Activated CD4-positive, alpha-beta T cell treated with anti-CD3 and anti-CD28 coated beads for 1 hour (primary cell): ENCODE measurements around the gene WNT5A.

Experiments used
- DNase-seq: peaks from one replicate; pipeline ENCODE4 v3.0.0-alpha.2; 2020

WNT5A gene

DNA sequence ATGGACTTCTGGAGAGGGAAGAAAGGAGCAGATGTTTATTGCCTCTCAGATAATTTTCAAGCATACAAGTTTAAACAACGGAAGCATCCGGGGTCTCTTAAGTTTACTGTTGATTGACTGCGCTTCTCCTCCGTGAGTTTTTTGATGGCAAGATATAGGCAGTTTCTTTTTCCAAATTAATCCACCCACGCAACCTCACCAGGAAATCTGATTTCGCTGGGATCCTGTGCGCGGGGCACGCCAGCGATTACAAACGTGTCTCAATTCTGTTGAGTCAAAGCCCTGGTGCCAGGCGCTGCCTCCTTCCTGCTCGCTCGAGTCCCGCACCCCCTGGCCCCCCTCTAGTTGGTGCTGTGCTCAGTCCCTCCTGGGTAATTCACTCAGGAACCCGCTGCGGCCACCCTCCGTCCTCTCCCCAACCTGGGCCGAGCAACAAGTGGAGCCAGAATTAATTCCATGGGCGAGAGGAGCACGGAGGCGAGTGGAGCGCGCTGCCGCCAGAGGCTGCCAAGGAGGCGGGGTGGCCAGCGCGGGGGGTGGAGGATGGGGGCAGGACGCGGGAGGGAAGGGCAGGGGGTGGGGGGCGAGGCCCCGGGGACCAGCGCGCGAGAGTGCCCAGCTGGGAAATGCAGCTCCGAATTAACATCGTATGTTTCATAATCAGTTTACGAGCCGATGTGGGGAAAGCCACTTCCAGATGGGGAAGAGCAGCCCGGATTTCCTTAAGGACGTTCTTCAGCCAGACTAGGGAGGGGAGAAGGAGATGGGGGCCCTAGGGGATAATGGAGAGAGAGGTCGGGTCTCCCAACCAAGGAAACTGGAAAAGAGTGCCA lies 6.0 kb downstream of the WNT5A start:
- DNase-seq = no peak

DNA sequence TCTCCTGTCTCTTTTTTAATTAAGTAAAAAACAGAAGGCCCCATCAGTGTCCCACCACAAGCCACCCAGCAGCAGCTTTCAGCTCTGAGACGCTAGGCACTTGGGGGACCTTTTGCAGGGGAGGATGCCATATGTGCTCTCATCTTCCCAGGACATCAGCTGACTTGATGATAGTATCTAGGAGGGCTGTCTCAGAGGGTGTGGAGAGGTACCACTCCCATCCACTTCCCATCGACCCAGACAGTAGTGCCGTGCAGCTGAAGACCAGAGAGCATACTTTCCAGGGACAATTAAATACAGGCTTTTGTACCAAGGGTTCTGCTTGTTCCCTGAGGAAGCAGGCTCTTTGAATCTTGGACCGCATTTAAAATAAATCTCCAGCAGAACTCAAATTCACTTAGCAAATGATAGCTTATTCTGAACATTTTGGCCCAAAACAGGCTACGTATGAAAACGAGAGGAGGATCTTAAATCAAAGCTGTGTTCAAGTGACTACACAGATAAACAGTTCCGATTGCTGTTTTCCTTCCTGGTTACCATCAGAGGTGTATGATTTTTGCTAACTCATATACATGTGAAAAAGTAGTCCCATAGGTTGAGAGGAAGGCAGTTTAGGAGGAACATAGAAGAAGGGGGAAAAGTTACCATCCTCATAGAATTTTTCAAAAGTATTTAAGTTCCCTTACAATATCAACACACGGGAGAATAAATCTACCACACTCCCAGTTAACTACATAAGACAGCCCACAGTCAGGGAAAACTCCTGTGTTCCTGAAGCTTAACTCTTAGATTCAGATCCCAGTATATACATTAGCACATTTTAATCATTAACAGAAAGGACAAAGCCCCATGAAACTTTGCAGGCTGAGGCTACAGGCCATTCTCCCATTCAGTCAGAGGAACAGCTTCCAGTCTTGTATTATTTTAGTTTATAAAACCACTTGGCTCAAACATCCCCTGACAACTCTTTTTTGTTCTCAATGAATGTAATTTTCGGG lies 9.5 kb downstream of the WNT5A start:
- DNase-seq = no peak

DNA sequence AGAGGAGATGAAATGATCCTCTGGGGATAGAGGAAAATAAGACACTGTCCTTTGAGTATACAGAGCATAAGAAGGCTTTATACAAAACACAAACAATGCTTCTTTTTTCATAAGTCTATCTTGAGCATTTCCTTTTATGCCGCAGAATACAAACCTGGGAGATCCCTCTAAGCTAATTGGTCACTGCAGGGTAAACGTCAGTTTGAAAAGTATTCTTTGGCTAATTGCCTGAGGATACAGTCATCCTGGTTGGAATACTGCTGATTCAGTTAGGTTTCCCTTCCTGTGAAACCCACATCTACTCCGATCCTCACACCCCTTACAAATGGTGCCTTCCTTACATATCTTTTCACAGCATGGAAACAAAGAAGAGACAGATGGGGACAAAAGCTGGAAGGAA lies 10.6 kb downstream of the WNT5A start:
- no peak for DNase-seq

DNA sequence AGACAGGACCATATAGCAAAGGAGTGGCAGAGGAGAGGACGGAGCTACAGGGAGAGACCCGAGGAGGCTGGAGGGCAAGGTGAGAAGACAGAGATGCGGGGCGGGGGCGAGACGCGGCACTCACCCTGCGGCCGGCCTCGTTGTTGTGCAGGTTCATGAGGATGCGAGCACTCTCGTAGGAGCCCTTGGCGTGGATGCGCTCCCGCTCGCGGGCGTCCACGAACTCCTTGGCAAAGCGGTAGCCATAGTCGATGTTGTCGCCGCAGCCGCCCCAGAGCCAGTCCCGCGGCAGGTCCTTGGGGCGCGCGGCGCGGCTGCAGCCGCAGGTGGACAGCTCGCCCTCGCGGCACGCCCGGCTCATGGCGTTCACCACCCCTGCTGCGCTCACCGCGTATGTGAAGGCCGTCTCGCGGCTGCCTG lies 12.9 kb downstream of the WNT5A start:
- no peak for DNase-seq

DNA sequence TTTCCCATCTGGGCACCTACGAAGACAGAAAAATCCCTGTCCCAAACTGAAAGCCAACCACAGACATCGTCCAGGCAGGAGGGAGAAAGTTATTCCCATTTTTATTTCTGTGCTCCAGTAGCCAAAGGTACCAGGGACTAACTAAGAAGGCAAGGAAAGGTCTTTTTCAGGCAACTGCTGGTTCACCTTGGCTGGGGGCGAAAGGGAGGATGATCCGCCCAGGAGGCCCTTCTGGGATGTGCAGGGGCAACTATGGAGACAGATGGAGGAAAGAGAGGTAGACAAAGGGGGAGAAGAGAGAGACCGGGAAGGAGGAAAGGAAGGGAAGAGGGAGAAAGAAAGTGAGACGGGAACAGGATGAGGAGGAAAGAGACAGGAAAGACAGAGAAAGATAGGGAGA lies 13.3 kb downstream of the WNT5A start:
- DNase-seq = no peak

DNA sequence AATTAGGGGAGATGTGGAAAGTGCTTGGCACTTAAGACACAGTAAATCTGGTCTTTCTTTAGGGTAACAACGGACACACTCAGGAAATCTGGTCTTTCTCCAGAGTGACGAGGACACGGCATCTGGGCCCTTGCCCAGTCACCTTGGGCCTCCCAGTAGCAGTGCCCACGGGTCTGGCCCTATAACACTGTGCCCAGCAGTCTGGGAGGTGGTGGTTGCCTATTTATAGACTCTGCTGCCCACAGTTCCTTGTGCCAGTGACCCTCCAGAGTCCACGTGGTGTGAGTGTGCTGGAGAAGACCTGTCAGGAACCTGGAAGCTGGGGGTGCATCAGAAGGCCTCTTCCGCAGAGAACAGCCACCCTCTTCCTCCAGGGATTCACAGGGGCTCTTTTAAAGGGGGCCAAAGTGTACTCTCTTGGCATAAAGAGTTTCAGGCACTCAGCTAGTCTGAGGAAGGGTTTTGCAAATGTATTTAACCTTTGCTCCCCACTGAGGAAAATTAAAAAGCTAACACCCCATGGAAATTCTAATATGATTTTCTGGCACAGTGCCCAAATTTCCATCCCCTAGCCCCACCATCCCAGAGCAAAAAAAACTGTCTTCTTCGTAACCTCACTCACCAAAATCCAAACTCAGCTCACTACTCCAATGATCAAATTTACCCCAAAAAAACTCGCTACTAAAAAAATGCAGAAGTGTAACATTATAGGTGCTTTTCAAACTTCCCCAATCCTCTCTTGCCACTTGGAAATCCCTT lies 15.4 kb downstream of the WNT5A start:
- DNase-seq = no peak

DNA sequence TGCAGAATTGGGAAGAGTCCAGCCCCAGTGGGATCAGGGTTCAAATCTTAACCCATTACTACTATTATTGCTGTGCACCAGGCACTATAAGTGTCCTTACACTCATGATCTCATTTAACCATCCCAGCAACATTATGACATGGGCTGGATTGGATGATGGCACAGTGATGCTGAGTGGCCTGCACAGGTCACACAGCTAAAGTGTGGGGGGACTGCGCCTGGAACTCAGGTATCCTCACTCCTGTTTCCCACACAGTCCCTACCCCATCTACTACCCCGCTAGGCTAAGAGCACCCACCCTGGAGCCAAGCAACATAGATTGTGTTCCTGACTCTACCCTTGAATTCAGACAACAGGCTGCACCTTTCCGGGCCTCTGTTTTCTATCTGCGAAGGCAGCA lies 16.0 kb downstream of the WNT5A start:
- DNase-seq = no peak

DNA sequence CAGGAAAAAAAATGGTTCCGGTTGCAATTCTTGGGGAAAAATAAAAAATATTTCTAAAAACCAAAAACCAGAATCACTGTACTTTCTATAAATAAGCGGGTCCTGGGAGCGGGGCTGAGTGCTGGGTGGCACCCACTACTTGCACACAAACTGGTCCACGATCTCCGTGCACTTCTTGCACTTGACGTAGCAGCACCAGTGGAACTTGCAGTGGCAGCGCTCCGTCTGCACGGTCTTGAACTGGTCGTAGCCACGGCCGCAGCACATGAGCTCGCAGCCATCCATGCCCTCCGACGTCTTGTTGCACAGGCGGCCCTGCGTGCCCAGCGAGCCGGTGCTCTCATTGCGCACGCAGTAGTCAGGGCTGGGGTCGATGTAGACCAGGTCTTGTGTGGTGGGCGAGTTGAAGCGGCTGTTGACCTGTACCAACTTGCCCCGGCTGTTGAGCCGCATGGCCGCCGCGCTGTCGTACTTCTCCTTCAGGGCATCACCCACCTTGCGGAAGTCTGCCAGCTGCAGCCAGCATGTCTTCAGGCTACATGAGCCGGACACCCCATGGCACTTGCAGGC lies 17.1 kb downstream of the WNT5A start:
- DNase-seq = no peak

GRCh38 chr3:55468251-55468650 lies 18.9 kb downstream of the WNT5A start:
- no peak for DNase-seq

- DNase-seq = no peak
Observed at GRCh38 chr3:55467099-55467498, 20.0 kb downstream of the WNT5A start.

DNA sequence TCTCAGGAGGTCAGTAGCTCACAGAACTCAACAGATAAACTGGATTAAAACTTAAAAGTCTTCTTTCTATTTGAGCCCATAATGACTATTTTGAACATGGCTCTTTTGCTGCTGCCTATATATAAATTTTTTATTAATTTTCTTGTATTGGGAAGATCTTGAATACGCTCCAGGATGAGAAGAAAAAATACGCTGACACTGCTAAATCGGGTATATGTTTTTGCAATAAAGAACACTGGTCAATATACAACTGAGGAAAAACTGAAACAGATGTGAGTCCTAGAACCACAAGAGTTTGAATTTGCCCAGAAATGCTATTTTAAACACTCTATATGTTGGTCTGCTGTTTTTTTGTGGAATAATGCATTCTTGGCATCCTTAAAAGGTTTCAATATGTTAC lies 20.6 kb downstream of the WNT5A start:
- DNase-seq = no peak

- no peak for DNase-seq
Observed at GRCh38 chr3:55461896-55462295, 25.2 kb downstream of the WNT5A start.

- no peak for DNase-seq
Observed at GRCh38 chr3:55459838-55460237, 27.3 kb downstream of the WNT5A start.

DNA sequence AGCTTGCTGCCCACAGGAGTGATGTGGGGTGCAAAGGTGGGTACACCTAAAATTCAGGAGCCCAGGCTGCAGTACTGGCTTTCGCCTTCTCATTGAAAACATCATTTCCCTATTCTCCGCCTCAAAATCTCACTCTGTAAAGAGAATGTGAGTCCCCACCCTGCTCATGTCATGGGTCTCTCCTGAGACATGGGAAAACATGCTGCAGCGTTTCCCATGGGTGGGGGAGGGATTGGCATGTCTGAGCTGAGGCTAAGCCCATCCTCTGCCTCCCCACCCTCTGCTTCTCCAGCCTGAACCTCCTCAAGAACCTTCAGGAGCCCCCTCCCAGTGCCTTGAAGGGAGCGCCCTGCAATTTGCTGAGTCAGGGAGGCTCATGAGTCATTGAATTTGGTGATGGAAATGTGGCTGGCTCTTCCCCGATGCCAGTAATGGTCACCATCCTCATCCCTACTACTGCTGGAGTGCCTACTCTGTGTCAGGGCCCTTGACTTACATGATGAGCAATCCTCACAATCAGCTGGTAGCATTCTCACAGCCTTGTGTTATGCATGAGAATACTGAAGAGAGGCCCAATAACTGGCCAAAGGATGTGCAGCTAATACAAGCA lies 28.8 kb downstream of the WNT5A start:
- no peak for DNase-seq

DNA sequence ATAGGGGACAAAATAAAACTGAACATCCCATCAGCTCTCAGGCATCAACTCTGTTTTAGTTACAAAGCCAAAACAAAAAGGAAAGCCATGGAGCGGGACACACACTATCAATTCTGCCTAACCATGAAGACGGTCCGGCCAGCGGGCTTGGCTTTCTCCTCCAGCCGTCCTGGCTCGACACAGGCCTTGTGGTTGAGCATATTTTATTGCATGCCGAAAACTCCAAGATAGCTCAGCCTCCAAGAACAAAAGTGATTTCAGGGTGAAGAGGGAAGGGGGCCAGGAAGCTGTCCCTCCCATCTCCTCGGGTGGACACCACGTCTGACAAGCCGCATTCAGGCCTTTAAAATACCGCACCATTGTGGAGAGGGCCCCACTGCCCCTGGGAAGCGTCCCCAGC lies 31.2 kb downstream of the WNT5A start:
- DNase-seq = no peak

- DNase-seq = no peak
Observed at GRCh38 chr3:55454611-55455010, 32.5 kb downstream of the WNT5A start.

- no peak for DNase-seq
Observed at GRCh38 chr3:55453886-55454496, 33.1 kb downstream of the WNT5A start.

DNA sequence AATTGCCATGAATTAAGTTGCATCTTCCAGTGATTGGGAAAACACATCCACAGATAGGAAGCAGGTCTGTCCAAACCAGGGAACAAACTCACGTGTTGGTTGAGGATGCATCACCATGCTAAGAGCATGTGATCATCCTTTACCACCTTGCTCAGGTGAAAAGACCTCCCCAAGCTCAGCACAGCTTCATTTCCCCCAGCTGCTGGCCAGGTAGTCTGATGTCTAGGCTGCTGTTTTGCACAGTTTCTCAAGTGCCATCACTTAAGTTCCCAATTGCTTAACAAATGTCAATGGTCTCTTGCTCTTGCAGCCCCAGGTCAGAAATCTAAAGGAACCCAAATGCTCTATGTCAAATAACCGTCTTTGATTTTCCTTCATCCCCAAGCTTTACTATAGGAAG lies 34.2 kb downstream of the WNT5A start:
- DNase-seq = no peak

GRCh38 chr3:55449527-55449926 lies 37.6 kb downstream of the WNT5A start:
- no peak for DNase-seq

- DNase-seq = no peak
Observed at GRCh38 chr3:55446850-55447249, 40.3 kb downstream of the WNT5A start.

DNA sequence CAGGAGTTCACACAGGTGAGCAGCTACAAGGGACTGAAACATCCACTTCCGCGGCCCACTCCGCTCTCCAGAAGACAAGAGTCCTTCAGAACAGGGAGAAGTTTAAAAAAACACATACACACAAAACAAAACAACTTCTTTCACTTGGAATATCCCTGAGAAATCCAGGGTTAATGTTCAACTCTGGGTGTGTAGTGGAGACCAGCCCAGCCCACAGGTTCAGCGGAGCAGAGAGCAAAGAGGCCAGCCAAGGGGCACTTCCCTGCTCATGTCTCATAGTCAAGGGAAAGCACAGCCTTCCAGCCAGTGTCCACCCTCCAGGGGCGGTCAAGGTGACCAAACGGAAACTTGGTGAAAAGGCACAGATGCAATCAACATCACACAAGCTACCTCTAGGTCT lies 41.6 kb downstream of the WNT5A start:
- no peak for DNase-seq

DNA sequence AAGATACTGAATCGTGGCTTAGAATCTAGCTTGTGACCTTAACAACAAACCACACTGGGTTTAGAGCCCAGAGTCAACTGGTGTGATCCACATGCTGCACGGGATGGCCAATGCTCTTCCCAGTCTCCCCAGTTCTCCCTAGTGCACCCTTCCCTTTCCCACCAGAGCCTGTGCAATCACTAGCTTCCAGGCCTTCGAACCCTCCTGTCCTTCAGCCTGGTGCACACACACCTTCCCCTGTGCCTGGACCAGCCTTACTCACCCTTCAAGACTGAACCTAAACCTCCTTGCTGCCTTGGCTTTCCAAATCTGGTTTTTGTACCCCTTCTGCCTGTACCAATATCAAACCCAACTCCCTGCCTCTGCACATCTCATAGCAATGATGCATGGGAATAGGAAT lies 43.8 kb downstream of the WNT5A start:
- DNase-seq = no peak
